Gastroesophageal sphincter (tissue), 4 donors: ENCODE results near the gene LMAN2. TPM values are rescaled to one million over a fixed set of nuclear protein-coding genes. Genes with fewer than 3 reads are reported as not detected.

Experiments used
- ATAC-seq: fragments of 150-250 bp; one replicate; pipeline ENCODE4 v1.9.1; 2016; ENCODE audit warnings: mild to moderate bottlenecking, moderate library complexity
- H3K27ac ChIP-seq, 4 donors: fragments of 200-600 bp; sonication (generic) in 3 of 4; 1 replicate in 3 of 4; 2 replicates in 1 of 4; pipeline ENCODE4 v1.5.1; 2016 to 2019
- H3K27me3 ChIP-seq: fragments of 200-600 bp; sonication (generic); one replicate; pipeline ENCODE4 v1.5.1; 2019
- H3K36me3 ChIP-seq, 2 donors: fragments of 200-600 bp; sonication (generic); one replicate each; pipeline ENCODE4 v1.5.1; 2019; ENCODE audit warnings: control low read depth in 1 of 2
- H3K4me1 ChIP-seq, 3 donors: fragments of 200-600 bp; sonication (generic); 1 replicate in 2 of 3; 2 replicates in 1 of 3; pipeline ENCODE4 v1.5.1; 2016 to 2019; ENCODE audit warnings: control low read depth in 2 of 3
- H3K4me3 ChIP-seq, 2 donors: fragments of 200-600 bp; sonication (generic); one replicate each; pipeline ENCODE4 v1.5.1; 2019; ENCODE audit warnings: mild to moderate bottlenecking in 1 of 2, moderate library complexity in 1 of 2
- H3K9me3 ChIP-seq, 3 donors: fragments of 200-600 bp; sonication (generic); one replicate each; pipeline ENCODE4 v1.5.1; 2017 to 2019; ENCODE audit warnings: control low read depth in 2 of 3
- CTCF ChIP-seq, 4 experiments: fragments of 200-600 bp in 2 of 4; fragments of 450-650 bp in 2 of 4; sonication (generic) in 1 of 4; IDR thresholded peaks; one replicate each; pipeline ENCODE4 v1.5.1; 2017 to 2019; ENCODE audit warnings: antibody characterized with exemption in 4 of 4, mild to moderate bottlenecking in 2 of 4, moderate library complexity in 2 of 4
- EP300 ChIP-seq: sonication (generic); formaldehyde crosslinking; IDR thresholded peaks from one replicate; pipeline ENCODE4 v1.6.1; 2017; ENCODE audit warnings: antibody characterized with exemption, mild to moderate bottlenecking
- POLR2A ChIP-seq, 2 donors: fragments of 450-650 bp; IDR thresholded peaks; one replicate each; pipeline ENCODE4 v1.6.1; 2017; ENCODE audit warnings: antibody characterized with exemption in 2 of 2, mild to moderate bottlenecking in 2 of 2, moderate library complexity in 1 of 2
- POLR2AphosphoS5 ChIP-seq: sonication (generic); formaldehyde crosslinking; IDR thresholded peaks from one replicate; pipeline ENCODE4 v1.6.1; 2017; ENCODE audit warnings: antibody characterized with exemption
- WGBS, 2 donors: methylation state at CpG; one replicate each; pipeline ENCODE4 v1.1.5; 2018; ENCODE audit warnings: low coverage in 1 of 2; 5-methylcytosine and 5-hydroxymethylcytosine counted together
- total RNA-seq, 4 donors: library from RNA; depleted of rRNA; stranded (reverse); fragments of >200 nt; gene quantifications; one replicate each; pipeline ENCODE4 v1.1.0, GENCODE V29; 2016

LMAN2 gene
- total RNA-seq, 4 donors from 2014 or later = 78.1 to 147 (median 111) TPM

GRCh38 chr5:177389241-177390169, 38.0 kb upstream of the LMAN2 start:
- Histone ChIP-seq H3K4me3 (no peak overlapping the region), H3K27ac (peak overlapping the region in 2 of 4 donors; percentile 20 to 51), H3K9me3 (no peaks in the 10 kb centered on the region), H3K4me1 (peaks cover 0 to 16% (median 5%) of the 10 kb centered on the region in 3 donors), H3K36me3 (no peaks in the 10 kb centered on the region), H3K27me3 (peaks cover 42% of the 10 kb centered on the region)
- ATAC-seq = peak; percentile 29
- 30 to 43% methylated on average over 12 to 15 of the region's 21 CpGs for WGBS, 2 donors
- TF ChIP-seq POLR2AphosphoS5 (no peak), POLR2A (IDR thresholded peaks at IDR 0.05) (no peak), CTCF (IDR thresholded peaks at IDR 0.05) (no peak)

GRCh38 chr5:177388521-177389052, 37.1 kb upstream of the LMAN2 start:
- whole genome bisulfite sequencing, 2 donors = 81 to 93% methylated on average over 5 to 6 of the region's 10 CpGs
- Histone ChIP-seq H3K4me3 (no peak overlapping the region), H3K27ac (no peak overlapping the region), H3K27me3 (peaks cover 51% of the 10 kb centered on the region), H3K36me3 (no peaks in the 10 kb centered on the region), H3K9me3 (no peaks in the 10 kb centered on the region), H3K4me1 (peaks cover 0 to 16% (median 5%) of the 10 kb centered on the region in 3 donors)
- no peak for ATAC-seq
- TF ChIP-seq POLR2A (IDR thresholded peaks at IDR 0.05) (no peak), POLR2AphosphoS5 (no peak), EP300 (no peak), CTCF (IDR thresholded peaks at IDR 0.05) (no peak)

GRCh38 chr5:177387405-177387804, 35.9 kb upstream of the LMAN2 start:
- no peaks in the 10 kb centered on the region for H3K9me3 ChIP-seq
- no peak for TF ChIP-seq POLR2AphosphoS5
- no peak for TF ChIP-seq POLR2A (IDR thresholded peaks at IDR 0.05)
- TF ChIP-seq CTCF (IDR thresholded peaks at IDR 0.05) = no peak
- TF ChIP-seq EP300 = no peak
- H3K36me3 ChIP-seq = no peaks in the 10 kb centered on the region
- H3K27me3 ChIP-seq = peaks cover 51% of the 10 kb centered on the region
- 76 to 88% methylated on average over 6 of the region's 14 CpGs for WGBS, 2 donors
- no peak overlapping the region for H3K4me3 ChIP-seq
- peaks cover 0 to 22% (median 5%) of the 10 kb centered on the region in 3 donors for H3K4me1 ChIP-seq
- H3K27ac ChIP-seq = no peak overlapping the region
- no peak for ATAC-seq

GRCh38 chr5:177386542-177386941, 35.1 kb upstream of the LMAN2 start:
- ATAC-seq = no peak
- H3K4me3 ChIP-seq = no peak overlapping the region
- no peaks in the 10 kb centered on the region for H3K36me3 ChIP-seq
- TF ChIP-seq POLR2AphosphoS5 (no peak), CTCF (IDR thresholded peaks at IDR 0.05) (no peak), POLR2A (IDR thresholded peaks at IDR 0.05) (no peak), EP300 (no peak)
- H3K27ac ChIP-seq = no peak overlapping the region
- WGBS, 2 donors = 77% methylated on average over 6 of the region's 8 CpGs; no CpG with 5 or more reads in 1 of the 2 donors
- peaks cover 51% of the 10 kb centered on the region for H3K27me3 ChIP-seq
- H3K9me3 ChIP-seq = no peaks in the 10 kb centered on the region
- H3K4me1 ChIP-seq = peaks cover 0 to 25% (median 5%) of the 10 kb centered on the region in 3 donors
